Chondrocyte (in vitro differentiated cells): ENCODE data around the gene GNG7. TPM values are rescaled to one million over a fixed set of nuclear protein-coding genes. Genes with fewer than 3 reads are reported as not detected.

ENCODE experiments used
- DNase-seq: peaks from one replicate; pipeline ENCODE4 v3.0.0; 2021; ENCODE audit warnings: mixed read lengths, low spot score
- H3K27ac Mint-ChIP-seq: one replicate; pipeline ENCODE4 v1.8.0; 2021; ENCODE audit warnings: mild to moderate bottlenecking, moderate library complexity, mixed read lengths; ENCODE audit not compliant: unreplicated experiment
- H3K27me3 Mint-ChIP-seq: 2 replicates; pipeline ENCODE4 v1.8.0; 2021; ENCODE audit warnings: low read depth, mixed read lengths
- H3K36me3 Mint-ChIP-seq: 2 replicates; pipeline ENCODE4 v1.8.0; 2021; ENCODE audit warnings: low read depth, mixed read lengths
- H3K4me1 Mint-ChIP-seq: 2 replicates; pipeline ENCODE4 v1.8.0; 2021; ENCODE audit warnings: low read depth, mild to moderate bottlenecking, mixed read lengths
- H3K4me3 Mint-ChIP-seq: one replicate; pipeline ENCODE4 v1.8.0; 2021; ENCODE audit warnings: mild to moderate bottlenecking, moderate library complexity, mixed read lengths; ENCODE audit not compliant: unreplicated experiment
- H3K9me3 Mint-ChIP-seq: 2 replicates; pipeline ENCODE4 v1.8.0; 2021; ENCODE audit warnings: low read depth, mixed read lengths
- total RNA-seq: library from RNA; stranded (reverse); gene quantifications from 3 replicates; pipeline ENCODE4 v1.2.1, GENCODE V29; 2021
- TF ChIP-seq, protein P1 (sequence below): fragments of 200-600 bp; sonication (generic); IDR thresholded peaks from 2 replicates; pipeline ENCODE4 v1.5.0; 2021; ENCODE audit warnings: antibody characterized with exemption, mild to moderate bottlenecking, moderate library complexity

GNG7 gene
- total RNA-seq, 1 donor from 2014 or later = 1.9 TPM

DNA sequence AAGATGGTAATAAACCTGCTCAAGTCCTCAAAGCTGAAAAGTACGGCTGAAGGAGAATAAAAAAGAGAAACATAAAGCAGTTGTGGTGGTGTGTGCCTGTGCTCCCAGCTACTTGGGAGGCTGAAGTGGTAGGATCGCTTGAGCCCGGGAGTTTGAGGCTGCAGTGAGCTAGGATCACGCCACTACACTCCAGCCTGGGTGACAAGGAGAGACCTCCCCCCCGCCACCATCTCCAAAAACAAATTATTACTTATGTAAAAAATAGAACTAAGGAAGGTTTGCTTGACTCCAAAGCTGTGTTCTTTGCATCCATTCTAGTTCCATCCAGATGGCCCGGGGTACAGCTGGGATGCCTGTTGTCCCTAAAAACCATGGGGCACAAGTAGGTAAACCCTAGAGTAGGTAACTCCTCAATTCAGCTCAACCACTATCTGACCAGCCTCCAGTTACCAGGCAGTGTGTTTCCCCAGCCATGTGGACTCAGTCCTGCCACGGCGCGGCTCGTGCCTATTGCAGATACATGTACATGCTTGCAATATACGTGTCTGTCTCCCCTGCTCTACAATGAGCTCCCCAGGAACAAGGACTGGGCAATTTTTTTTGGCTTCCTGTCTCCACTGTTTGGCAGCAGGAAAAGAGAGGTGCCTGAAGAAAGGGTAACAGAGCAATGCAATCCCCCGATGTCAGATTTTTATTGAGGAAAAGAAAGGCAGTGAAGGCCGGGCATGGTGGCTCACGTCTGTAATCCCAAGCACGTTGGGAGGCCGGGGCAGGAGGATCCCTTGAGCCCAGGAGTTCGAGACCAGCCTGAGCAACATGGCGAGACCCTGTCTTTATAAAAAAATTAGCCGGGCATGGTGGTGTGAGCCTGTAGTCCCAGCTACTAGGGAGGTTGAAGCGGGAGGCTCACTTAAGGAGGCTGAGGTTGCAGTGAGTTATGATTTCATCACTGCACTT, 101.3 kb downstream of the GNG7 start:
- Mint-ChIP-seq H3K27me3 (no peaks in the 10 kb centered on the region), H3K4me1 (peaks cover 55% of the 10 kb centered on the region), H3K36me3 (peaks cover 1% of the 10 kb centered on the region), H3K4me3 (no peak overlapping the region), H3K27ac (peak overlapping the region; percentile 99), H3K9me3 (peaks cover 3% of the 10 kb centered on the region)
- DNase-seq = peak; percentile 57
- TF ChIP-seq, protein P1, sequence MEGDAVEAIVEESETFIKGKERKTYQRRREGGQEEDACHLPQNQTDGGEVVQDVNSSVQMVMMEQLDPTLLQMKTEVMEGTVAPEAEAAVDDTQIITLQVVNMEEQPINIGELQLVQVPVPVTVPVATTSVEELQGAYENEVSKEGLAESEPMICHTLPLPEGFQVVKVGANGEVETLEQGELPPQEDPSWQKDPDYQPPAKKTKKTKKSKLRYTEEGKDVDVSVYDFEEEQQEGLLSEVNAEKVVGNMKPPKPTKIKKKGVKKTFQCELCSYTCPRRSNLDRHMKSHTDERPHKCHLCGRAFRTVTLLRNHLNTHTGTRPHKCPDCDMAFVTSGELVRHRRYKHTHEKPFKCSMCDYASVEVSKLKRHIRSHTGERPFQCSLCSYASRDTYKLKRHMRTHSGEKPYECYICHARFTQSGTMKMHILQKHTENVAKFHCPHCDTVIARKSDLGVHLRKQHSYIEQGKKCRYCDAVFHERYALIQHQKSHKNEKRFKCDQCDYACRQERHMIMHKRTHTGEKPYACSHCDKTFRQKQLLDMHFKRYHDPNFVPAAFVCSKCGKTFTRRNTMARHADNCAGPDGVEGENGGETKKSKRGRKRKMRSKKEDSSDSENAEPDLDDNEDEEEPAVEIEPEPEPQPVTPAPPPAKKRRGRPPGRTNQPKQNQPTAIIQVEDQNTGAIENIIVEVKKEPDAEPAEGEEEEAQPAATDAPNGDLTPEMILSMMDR = no peak

DNA sequence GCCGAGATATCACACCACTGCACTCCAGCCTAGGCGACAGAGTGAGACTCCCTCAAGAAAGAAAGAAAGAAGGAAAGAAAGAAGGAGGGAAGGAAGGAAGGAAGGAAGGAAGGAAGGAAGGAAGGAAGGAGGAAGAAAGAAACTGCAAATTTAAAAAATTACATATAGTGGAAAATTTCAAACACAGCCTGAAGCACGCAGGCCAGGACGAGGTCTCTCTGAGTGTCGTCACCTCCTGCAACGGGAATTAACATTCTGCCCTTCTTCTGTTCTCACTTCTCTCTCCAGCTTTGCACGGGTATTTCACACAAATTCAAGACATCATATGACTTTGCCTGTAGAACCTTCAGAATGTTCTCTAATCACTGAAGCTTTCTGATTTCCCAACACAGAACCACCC, 108.2 kb downstream of the GNG7 start:
- DNase-seq = no peak
- H3K27me3 Mint-ChIP-seq = no peaks in the 10 kb centered on the region
- H3K9me3 Mint-ChIP-seq = peaks cover 6% of the 10 kb centered on the region
- no peak overlapping the region for H3K4me3 Mint-ChIP-seq
- H3K4me1 Mint-ChIP-seq = peaks cover 31% of the 10 kb centered on the region
- no peak overlapping the region for H3K27ac Mint-ChIP-seq
- TF ChIP-seq, protein P1 = no peak
- no peaks in the 10 kb centered on the region for H3K36me3 Mint-ChIP-seq

DNA sequence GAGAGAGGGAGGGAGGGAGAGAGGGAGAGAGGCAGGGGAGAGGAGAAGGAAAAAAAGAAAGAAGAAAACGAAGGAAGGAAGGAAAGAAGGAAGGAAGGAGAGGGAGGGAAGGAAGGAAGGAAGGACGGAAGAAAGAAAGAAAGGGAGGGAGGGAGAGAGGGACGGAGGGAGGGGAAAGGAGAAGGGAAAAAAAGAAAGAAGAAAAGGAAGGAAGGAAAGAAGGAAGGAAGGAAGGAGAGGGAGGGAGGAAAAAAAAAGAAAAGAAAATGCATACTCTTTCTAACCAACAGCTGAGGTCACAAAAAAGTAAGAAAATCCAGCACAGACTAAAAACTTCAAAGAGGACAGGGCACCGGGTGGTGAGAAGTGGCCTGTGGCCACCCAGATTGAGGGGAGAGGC, 109.7 kb downstream of the GNG7 start:
- Mint-ChIP-seq H3K27ac (peak overlapping the region; percentile 41), H3K4me1 (peaks cover 27% of the 10 kb centered on the region), H3K27me3 (no peaks in the 10 kb centered on the region), H3K4me3 (no peak overlapping the region), H3K9me3 (peaks cover 6% of the 10 kb centered on the region), H3K36me3 (no peaks in the 10 kb centered on the region)
- peak; percentile 25 for DNase-seq
- TF ChIP-seq, protein P1 = no peak

DNA sequence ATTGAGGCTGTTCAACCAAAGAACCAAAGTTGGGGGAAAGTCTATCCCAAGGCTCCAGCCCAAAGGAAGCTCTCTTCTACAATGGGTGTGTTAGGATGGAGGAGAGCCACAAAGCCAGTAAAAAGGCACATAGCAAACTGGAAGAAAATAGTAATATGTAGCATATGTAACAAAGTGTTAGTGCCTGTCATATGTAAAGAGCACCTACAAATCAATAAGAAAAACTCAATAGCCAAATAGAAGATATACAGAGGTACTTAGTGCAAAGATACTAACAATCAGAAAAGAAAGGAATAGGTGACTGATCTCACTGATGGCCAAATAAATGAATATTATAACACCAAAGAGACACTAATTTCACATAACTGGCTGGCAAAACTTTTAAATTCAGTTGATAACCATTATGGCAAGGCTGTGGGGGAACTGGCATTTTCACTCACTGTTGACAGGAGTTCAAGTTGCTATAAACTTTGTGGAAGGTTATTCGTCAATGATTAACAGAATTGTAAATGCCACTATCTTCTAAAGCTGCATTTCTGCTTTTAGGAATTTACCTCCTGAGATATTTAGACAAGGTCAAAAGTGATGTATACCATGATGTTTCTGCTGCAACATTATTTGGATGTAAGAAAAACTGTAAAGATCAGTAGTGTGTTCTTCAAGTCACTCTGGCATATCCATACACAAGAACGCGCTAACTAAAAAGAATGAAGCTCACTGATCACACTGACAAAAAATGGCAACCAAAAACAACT, 110.8 kb downstream of the GNG7 start:
- no peak overlapping the region for H3K27ac Mint-ChIP-seq
- H3K4me3 Mint-ChIP-seq = no peak overlapping the region
- peaks cover 6% of the 10 kb centered on the region for H3K9me3 Mint-ChIP-seq
- DNase-seq = no peak
- peaks cover 35% of the 10 kb centered on the region for H3K4me1 Mint-ChIP-seq
- no peaks in the 10 kb centered on the region for H3K36me3 Mint-ChIP-seq
- H3K27me3 Mint-ChIP-seq = no peaks in the 10 kb centered on the region
- TF ChIP-seq, protein P1 = no peak
